Globus pallidus (tissue), 1 donor: Measurements from ENCODE around the gene THBS3.
"Not testable (repeated sequence)": the region's sequence is repeated elsewhere in the genome, so short reads cannot be mapped to it uniquely, and the experiment has no call there.

Source experiments
- DNase-seq: peaks from one replicate; pipeline ENCODE4 v3.0.0-alpha.2; 2015; ENCODE audit warnings: low spot score

The THBS3 gene

GRCh38 chr1:155207806-155208540 lies at the start of gene THBS3:
THBS3 (minus strand) TSS chr1:155207897; CDS start chr1:155207876, 21 bp downstream.
- DNase-seq = peak; percentile 51

GRCh38 chr1:155256058-155256852 lies 48.6 kb upstream of the THBS3 start:
- DNase-seq = no peak

GRCh38 chr1:155255243-155256007 lies 47.7 kb upstream of the THBS3 start, which contains the start of gene ENTREP3:
ENTREP3 (minus strand) TSS chr1:155255483; CDS start chr1:155254877, 606 bp downstream.
- DNase-seq = peak; percentile 89

- no peak for DNase-seq
Measured at GRCh38 chr1:155254714-155255242, 47.1 kb upstream of the THBS3 start.

- no peak for DNase-seq
Measured at GRCh38 chr1:155254228-155254713, 46.6 kb upstream of the THBS3 start.

- no peak for DNase-seq
Measured at GRCh38 chr1:155253797-155254196, 46.1 kb upstream of the THBS3 start.

- DNase-seq = no peak
Measured at GRCh38 chr1:155253208-155253607, 45.5 kb upstream of the THBS3 start.

GRCh38 chr1:155251566-155251965 lies 43.9 kb upstream of the THBS3 start:
- no peak for DNase-seq

GRCh38 chr1:155250633-155251449 lies 43.1 kb upstream of the THBS3 start:
- DNase-seq = peak; percentile 92

GRCh38 chr1:155250246-155250632 lies 42.5 kb upstream of the THBS3 start:
- no peak for DNase-seq

GRCh38 chr1:155247667-155248553 lies 40.2 kb upstream of the THBS3 start:
- no peak for DNase-seq

- DNase-seq = not testable (repeated sequence)
Measured at GRCh38 chr1:155246796-155247195, 39.1 kb upstream of the THBS3 start.

- no peak for DNase-seq
Measured at GRCh38 chr1:155245163-155245524, 37.4 kb upstream of the THBS3 start.

- DNase-seq = peak; percentile 99
Measured at GRCh38 chr1:155244368-155245162, 36.9 kb upstream of the THBS3 start.

- DNase-seq = no peak
Measured at GRCh38 chr1:155242805-155243358, 35.2 kb upstream of the THBS3 start.

GRCh38 chr1:155241841-155242264 lies 34.2 kb upstream of the THBS3 start:
- no peak for DNase-seq

- peak; percentile 87 for DNase-seq
Measured at GRCh38 chr1:155241069-155241679, 33.5 kb upstream of the THBS3 start.

GRCh38 chr1:155236451-155236850 lies 28.8 kb upstream of the THBS3 start:
- DNase-seq = no peak
